Fibroblast of peridontal ligament (primary cell): ENCODE results near the gene LRRC7.

Experiments
- DNase-seq: peaks from one replicate; pipeline ENCODE4 v3.0.0-alpha.2; 2010; ENCODE audit errors: extremely low read depth

LRRC7 gene

GRCh38 chr1:69589799-69590198, 22.1 kb downstream of the LRRC7 start:
- DNase-seq = no peak

- no peak for DNase-seq
These were observed 24.6 kb downstream of the LRRC7 start for GRCh38 chr1:69592341-69592740.

GRCh38 chr1:69595486-69595885, 27.8 kb downstream of the LRRC7 start:
- DNase-seq = no peak

- DNase-seq = no peak
These were observed 43.6 kb downstream of the LRRC7 start for GRCh38 chr1:69611316-69611715.

GRCh38 chr1:69613414-69613813, 45.7 kb downstream of the LRRC7 start:
- no peak for DNase-seq

- no peak for DNase-seq
These were observed 71.0 kb downstream of the LRRC7 start for GRCh38 chr1:69638673-69639072.

GRCh38 chr1:69639159-69639558, 71.4 kb downstream of the LRRC7 start:
- DNase-seq = no peak

- DNase-seq = no peak
These were observed 75.5 kb downstream of the LRRC7 start for GRCh38 chr1:69643266-69643665.

- DNase-seq = no peak
These were observed 77.8 kb downstream of the LRRC7 start for GRCh38 chr1:69645477-69645876.

GRCh38 chr1:69648486-69648885, 80.8 kb downstream of the LRRC7 start:
- DNase-seq = peak; percentile 23

- no peak for DNase-seq
These were observed 81.8 kb downstream of the LRRC7 start for GRCh38 chr1:69649383-69649990.

GRCh38 chr1:69650779-69651178, 83.1 kb downstream of the LRRC7 start:
- DNase-seq = no peak

- no peak for DNase-seq
These were observed 83.9 kb downstream of the LRRC7 start for GRCh38 chr1:69651656-69652055.

GRCh38 chr1:69657971-69658370, 90.2 kb downstream of the LRRC7 start:
- no peak for DNase-seq

- DNase-seq = no peak
These were observed 94.0 kb downstream of the LRRC7 start for GRCh38 chr1:69661686-69662085.

GRCh38 chr1:69662321-69662720, 94.6 kb downstream of the LRRC7 start:
- DNase-seq = no peak

GRCh38 chr1:69671363-69672010, 103.8 kb downstream of the LRRC7 start:
- no peak for DNase-seq

GRCh38 chr1:69673321-69673720, 105.6 kb downstream of the LRRC7 start:
- DNase-seq = peak; percentile 0

- no peak for DNase-seq
These were observed 112.2 kb downstream of the LRRC7 start for GRCh38 chr1:69679965-69680364.

GRCh38 chr1:69686367-69686984, 118.8 kb downstream of the LRRC7 start:
- DNase-seq = no peak

GRCh38 chr1:69688193-69688592, 120.5 kb downstream of the LRRC7 start:
- DNase-seq = no peak

- DNase-seq = no peak
These were observed 123.5 kb downstream of the LRRC7 start for GRCh38 chr1:69691179-69691578.

GRCh38 chr1:69693921-69694675, 126.4 kb downstream of the LRRC7 start:
- peak; percentile 1 for DNase-seq
